HFFc6 (cell line): ENCODE results near the gene ANO8. TPM values are rescaled to one million over a fixed set of nuclear protein-coding genes. Genes with fewer than 3 reads are reported as not detected.

ENCODE experiments used
- DNase-seq: peaks from one replicate; pipeline ENCODE4 v3.0.0-alpha.2; 2018
- H3K27ac Mint-ChIP-seq: 2 replicates; pipeline ENCODE4 v1.8.0; 2020; ENCODE audit warnings: mild to moderate bottlenecking, mixed read lengths
- H3K27me3 Mint-ChIP-seq: 2 replicates; pipeline ENCODE4 v1.8.0; 2021; ENCODE audit warnings: mild to moderate bottlenecking, moderate library complexity, mixed read lengths; ENCODE audit not compliant: insufficient read depth
- H3K36me3 Mint-ChIP-seq: 2 replicates; pipeline ENCODE4 v1.8.0; 2021; ENCODE audit warnings: low read depth, mixed read lengths
- H3K4me1 Mint-ChIP-seq: 2 replicates; pipeline ENCODE4 v1.8.0; 2020; ENCODE audit warnings: low read depth, mixed read lengths
- H3K4me3 Mint-ChIP-seq: 2 replicates; pipeline ENCODE4 v1.8.0; 2020; ENCODE audit warnings: mild to moderate bottlenecking, moderate library complexity, mixed read lengths
- H3K9me3 Mint-ChIP-seq: 2 replicates; pipeline ENCODE4 v1.8.0; 2020; ENCODE audit warnings: mild to moderate bottlenecking, mixed read lengths
- total RNA-seq, 6 experiments: library from RNA; stranded (reverse); fragmentation: NEBNext Ultra II Directional; extraction: Animal tissue kit (Norgen Biotek cat#: 25700); gene quantifications; 2 replicates in 1 of 6; 3 replicates in 5 of 6; pipeline ENCODE4 v1.2.3, GENCODE V29; 2021
- TF ChIP-seq, protein P1 (sequence below): fragments of 200-600 bp; sonication (generic); IDR thresholded peaks from 2 replicates; pipeline ENCODE4 v1.5.0; 2021; ENCODE audit warnings: antibody characterized with exemption, mild to moderate bottlenecking

The ANO8 gene
- total RNA-seq, 6 experiments from 2014 or later, result 4.4 to 6.0 (median 5.0) TPM

DNA sequence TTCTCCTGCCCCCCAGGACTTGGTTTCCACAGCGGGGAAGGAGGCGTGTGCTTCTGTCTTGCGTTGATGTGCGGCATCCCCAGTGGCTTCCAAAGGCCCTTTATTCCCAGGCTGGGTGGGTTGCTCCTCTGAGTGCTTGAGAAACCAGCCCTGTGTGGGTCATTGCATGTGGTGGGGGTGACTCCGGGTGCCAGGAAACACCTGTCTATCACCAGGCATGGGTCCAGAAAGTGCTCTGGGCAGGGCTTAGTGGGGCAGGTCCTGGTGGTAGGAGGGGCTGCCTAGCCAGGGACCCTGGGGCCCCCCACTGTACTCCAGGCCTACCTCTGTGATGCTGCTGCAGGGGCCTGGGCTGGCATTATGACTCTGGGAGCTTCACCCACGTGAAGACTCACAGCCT lies 15.7 kb downstream of the ANO8 start:
- no peaks in the 10 kb centered on the region for H3K9me3 Mint-ChIP-seq
- TF ChIP-seq, protein P1, sequence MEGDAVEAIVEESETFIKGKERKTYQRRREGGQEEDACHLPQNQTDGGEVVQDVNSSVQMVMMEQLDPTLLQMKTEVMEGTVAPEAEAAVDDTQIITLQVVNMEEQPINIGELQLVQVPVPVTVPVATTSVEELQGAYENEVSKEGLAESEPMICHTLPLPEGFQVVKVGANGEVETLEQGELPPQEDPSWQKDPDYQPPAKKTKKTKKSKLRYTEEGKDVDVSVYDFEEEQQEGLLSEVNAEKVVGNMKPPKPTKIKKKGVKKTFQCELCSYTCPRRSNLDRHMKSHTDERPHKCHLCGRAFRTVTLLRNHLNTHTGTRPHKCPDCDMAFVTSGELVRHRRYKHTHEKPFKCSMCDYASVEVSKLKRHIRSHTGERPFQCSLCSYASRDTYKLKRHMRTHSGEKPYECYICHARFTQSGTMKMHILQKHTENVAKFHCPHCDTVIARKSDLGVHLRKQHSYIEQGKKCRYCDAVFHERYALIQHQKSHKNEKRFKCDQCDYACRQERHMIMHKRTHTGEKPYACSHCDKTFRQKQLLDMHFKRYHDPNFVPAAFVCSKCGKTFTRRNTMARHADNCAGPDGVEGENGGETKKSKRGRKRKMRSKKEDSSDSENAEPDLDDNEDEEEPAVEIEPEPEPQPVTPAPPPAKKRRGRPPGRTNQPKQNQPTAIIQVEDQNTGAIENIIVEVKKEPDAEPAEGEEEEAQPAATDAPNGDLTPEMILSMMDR, result no peak
- H3K36me3 Mint-ChIP-seq, result peaks cover 14% of the 10 kb centered on the region
- H3K27ac Mint-ChIP-seq, result no peak overlapping the region
- peaks cover 9% of the 10 kb centered on the region for H3K4me1 Mint-ChIP-seq
- no peak overlapping the region for H3K4me3 Mint-ChIP-seq
- peaks cover 2% of the 10 kb centered on the region; the same call in 1 of the 2 replicates for H3K27me3 Mint-ChIP-seq
- no peak for DNase-seq

GRCh38 chr19:17314007-17314593 lies 20.6 kb downstream of the ANO8 start:
- no peak overlapping the region for H3K4me3 Mint-ChIP-seq
- TF ChIP-seq, protein P1, result no peak

GRCh38 chr19:17312189-17313113 lies 22.2 kb downstream of the ANO8 start:
- H3K36me3 Mint-ChIP-seq, result peaks cover 20% of the 10 kb centered on the region
- H3K4me1 Mint-ChIP-seq, result peaks cover 30% of the 10 kb centered on the region
- no peaks in the 10 kb centered on the region for H3K27me3 Mint-ChIP-seq
- DNase-seq, result no peak
- no peaks in the 10 kb centered on the region for H3K9me3 Mint-ChIP-seq
- TF ChIP-seq, protein P1, result no peak
- H3K4me3 Mint-ChIP-seq, result peak overlapping the region; percentile 79
- peak overlapping the region; percentile 86 for H3K27ac Mint-ChIP-seq

More at GRCh38 chr19:17314007-17314593, 20.6 kb downstream of the ANO8 start:
- Mint-ChIP-seq H3K4me1 (peaks cover 23% of the 10 kb centered on the region), H3K36me3 (peaks cover 20% of the 10 kb centered on the region), H3K27me3 (no peaks in the 10 kb centered on the region; the same call in 1 of the 2 replicates), H3K27ac (no peak overlapping the region), H3K9me3 (no peaks in the 10 kb centered on the region)
- DNase-seq, result no peak

GRCh38 chr19:17311455-17312188 lies 23.0 kb downstream of the ANO8 start:
- peak overlapping the region; percentile 79 for H3K4me3 Mint-ChIP-seq
- peak overlapping the region; percentile 86 for H3K27ac Mint-ChIP-seq

More at GRCh38 chr19:17311455-17312188, 23.0 kb downstream of the ANO8 start:
- peaks cover 20% of the 10 kb centered on the region for H3K36me3 Mint-ChIP-seq
- peaks cover 32% of the 10 kb centered on the region for H3K4me1 Mint-ChIP-seq
- peak; percentile 62 for DNase-seq
- TF ChIP-seq, protein P1, result no peak
- H3K27me3 Mint-ChIP-seq, result no peaks in the 10 kb centered on the region; the same call in 1 of the 2 replicates
- H3K9me3 Mint-ChIP-seq, result no peaks in the 10 kb centered on the region
